ENCODE data around the gene CEP72.

CEP72 gene

DNA sequence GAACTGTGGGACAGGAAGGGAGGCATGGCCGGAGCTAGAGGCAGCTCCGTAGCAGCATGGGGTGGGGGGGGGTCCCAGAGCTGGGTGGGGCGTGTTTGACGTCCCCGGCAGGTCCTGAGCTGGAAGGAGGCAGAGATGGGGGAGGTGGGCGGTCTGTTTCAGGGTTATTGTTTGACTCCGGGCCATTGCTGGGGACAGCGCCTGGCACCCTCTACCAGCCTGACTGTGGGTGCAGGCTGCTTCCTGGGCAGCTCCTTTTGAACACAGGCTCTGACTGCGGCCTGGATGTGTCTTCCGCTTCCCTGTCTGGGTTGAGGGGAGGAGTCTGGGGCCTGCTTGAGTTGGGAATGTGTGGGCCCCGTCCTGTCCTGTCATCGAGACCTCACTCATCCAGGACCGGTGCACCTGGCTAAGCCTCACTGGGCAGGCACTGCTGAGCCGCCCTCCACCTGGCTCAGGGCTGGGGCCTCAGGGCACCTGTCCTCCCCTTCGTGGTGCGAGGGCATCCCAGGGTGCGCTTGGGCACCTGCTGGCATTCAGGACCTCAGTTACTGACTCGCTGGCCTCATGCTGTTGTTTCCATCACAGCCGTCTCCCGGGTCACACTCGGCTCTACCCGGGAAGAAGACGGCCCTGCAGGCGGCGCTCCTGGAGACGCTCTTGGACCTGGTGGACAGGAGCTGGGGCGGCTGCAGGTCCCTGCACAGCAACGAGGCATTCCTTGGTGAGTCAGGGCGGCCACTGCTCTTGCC lies 26.5 kb downstream of the CEP72 start:
- DNase-seq (ENCODE audit: low spot score) = no peak

DNA sequence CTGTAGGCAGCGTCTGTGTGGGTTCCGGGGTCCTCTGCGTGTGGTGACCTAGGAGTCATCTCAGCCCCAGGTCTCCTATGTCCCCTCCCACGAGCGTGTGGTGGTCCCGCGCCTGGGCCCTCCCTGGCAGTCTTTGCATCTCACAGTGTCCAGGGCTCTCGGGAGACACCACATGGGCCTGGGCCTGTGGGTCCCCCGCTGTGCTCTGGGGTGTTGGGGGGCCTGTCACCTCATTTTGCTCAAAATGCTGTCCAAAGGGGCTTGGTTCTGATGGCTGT lies 27.1 kb downstream of the CEP72 start:
- DNase-seq (ENCODE audit: low spot score) = no peak

DNA sequence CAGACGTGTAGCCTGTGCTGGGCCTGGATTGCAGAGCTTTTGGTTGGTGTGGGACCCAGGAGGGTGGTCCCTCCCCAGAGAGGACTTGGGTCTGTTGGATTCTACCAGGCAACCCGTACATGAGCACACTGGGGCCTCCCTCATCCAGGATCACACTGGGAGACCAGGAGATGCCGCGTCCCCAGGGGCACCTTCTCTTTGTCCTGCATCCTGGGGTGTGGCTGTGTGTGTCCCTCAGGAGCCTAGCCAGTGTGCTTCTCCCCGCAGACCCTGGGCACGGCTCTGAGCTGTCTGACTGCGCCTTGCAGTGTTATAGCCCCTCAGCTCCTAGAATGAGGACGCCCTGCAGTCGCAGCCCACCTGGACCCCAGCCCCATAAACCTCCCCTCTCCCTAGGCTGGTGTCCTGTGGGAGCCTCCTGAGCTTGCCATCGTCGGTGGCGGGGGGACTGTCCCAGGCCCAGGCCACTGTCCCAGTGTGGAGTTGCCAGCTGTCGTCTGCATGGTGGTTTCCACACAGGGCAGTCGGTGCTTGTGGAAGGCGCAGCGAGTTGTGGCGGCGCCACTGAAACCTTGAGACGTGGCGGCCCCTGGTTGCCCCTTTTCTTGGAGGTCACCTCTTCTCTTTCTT lies 27.6 kb downstream of the CEP72 start:
- no peak for DNase-seq (ENCODE audit: low spot score)

DNA sequence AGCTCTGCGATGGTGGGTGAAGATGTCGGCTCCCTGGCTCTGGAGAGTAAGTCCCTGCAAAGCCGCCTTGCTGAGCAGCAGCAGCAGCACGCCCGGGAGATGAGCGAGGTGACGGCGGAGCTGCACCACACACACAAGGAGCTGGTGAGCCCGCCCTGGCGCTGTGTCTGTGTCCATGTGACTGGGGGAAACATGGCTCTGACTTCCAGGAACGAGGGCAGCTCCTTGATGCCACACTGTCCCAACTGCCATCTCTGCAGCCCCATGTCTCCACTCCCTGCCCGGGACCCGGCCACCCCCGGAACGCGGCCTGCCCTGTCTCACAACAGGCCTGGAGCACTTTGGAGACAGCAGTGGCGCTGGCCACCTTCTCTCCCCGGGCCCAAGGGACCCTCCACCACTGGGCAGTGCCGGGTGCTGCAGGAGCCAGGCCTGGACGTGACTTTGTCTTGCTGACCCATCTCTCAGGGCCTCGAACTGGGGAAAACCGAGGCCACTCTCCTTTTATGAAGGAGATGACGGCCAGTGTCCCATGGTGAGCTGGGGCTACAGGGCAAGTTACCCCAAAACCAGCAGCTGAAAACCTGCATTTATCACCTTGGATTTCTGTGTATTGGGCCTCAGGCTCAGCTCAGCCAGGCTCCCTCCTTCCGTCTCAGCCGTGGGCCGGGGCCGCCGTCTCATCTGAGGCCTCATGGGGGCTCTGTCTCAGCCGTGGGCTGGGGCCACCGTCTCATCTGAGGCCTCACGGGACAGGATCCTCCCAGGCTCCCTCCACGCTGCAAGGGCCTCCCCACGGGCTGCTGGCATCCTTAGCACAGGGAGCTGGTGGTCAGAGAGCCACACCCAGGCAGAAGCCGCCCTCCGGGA lies 28.6 kb downstream of the CEP72 start:
- no peak for DNase-seq (ENCODE audit: low spot score)

DNA sequence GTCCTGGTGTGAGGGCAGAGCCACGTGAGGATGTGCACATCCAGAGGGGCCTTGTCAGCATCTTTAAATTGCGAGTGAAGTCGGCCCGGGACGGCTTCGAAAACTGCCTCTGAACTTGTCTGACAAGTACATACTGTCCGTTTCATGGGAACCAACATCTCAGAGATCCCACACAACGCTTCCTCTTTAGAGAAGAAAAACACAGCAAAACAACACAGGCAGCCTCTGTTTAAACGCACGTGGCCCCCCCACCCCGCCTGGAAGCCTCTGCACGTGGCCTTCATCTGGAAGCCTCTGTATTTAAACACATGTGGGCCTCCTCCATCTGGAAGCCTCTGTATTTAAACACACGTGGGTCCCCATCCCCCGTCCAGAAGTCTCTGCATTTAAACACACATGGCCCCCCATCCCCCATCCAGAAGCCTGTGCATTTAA lies 29.2 kb downstream of the CEP72 start:
- DNase-seq (ENCODE audit: low spot score) = no peak

DNA sequence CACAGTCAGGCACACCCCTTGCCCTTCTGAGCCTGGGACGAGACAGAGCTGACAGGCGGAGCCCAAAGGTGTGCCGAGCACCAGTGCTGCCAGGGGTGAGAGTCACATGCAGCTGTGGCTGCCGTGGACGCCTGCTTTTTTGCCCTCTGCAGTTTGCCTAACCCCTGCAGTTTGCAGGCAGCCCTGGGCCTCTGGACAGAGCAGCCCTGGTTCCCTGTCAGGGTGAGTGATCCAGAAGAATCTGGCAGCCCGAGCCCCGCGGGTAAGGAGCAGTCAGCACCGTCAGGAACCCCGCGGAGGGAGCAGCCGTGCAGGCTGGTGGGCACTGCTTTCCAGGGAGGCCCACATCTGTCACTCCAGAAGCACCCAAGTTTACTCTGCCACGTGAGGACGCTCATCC lies 30.3 kb downstream of the CEP72 start:
- no peak for DNase-seq (ENCODE audit: low spot score)

DNA sequence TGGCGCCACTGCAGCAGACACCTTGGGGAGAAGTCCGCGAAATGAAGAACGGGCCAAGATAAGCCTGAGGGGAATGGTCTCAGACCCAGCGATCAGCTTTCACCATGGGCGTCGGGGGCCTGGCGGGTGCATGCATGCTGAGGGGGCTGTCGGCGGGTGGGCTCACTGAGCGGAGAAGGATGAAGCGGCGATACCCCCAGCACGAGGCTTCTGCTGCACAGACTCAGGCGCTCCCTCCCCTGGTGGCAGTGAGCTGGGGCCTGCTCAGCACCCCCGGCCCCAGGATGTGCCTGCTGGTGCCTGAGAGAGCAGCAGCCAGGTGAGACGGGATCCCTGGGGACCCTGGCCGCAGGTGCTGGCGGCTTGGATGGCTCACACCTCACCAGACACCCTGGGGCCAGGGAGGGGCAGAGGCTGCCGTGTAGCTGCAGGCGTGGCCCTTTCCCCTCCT lies 31.2 kb downstream of the CEP72 start:
- no peak for DNase-seq (ENCODE audit: low spot score)

DNA sequence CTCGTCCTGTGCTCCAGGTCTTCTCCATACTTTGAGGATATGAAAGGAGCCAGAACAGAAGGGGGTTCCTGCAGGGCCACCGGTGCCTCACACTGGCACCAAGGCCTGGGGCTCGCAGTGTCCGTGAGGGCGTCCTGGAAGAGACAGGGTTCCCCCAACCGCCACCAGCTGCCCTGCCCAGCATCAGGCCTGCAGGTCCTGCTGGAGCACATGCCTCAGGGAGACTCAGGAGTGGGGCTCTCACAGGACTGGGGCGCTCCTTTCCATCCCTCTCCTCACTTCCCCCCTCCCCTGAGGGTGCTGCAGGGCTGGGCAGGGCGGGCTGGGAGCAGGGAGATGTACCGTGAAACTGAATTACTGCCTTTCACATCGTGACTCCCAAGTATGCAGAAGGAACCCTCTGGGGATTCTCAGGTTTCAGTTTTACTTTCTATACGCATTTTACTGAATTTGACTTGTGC lies 31.7 kb downstream of the CEP72 start:
- DNase-seq (ENCODE audit: low spot score) = no peak

DNA sequence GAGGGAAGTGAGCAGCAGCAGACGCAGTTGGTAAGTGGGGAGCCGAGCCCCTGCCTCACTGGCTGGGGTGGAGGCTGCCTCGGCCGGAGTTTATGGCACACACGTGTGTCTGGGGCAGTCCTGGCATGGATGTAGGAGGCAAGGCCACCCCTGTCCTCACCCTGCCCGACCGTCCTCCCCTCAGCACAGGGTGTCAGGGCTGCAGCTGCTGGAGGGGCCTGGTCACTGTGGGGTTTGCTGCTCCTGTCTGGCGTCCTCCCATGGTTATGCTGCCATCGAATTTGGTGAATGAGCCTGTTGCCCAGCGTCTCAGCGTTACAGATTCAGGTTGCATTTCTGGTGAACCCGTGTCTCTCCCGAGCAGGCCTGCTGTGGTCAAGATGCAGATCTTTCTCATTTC lies 32.4 kb downstream of the CEP72 start:
- no peak for DNase-seq (ENCODE audit: low spot score)

DNA sequence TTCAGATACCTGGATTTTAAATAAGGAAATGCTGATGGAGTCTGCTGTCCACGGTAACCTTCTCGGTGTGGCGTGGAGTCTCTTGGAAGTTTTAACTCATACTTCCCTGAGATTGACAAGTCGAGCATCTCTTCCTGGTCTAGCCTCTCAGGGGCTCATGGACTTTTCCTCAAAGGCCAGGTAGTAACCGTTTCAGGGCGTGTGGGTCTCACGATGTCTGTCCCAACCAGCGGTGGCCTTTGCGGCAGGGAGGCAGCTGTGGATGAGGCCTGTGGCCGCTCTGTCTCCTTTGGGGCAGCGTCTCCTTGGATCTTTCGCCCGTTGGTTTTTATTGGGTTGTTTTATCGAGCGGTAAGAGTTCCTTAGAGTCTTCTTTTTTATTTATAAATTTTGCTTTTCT lies 32.8 kb downstream of the CEP72 start:
- DNase-seq (ENCODE audit: low spot score) = no peak

DNA sequence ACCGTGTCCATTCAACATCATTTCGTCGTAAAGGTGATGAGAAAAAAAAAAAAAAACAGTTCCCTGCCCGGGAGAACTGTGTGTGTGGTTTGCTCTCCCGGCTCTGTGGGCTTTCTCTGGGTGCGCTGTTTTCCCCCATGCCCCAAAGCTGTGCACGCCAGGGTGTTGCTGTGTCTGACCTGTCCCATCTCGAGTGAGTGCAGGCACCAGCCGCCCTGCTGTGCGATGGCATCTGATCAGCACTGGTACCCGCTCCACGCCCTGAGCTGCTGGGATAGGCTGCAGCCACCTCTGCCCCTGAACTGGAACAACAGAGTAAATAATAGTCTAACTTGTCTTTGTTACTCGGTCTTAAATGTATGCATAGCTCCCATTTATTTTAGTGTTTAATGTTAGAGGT lies 33.3 kb downstream of the CEP72 start:
- no peak for DNase-seq (ENCODE audit: low spot score)

DNA sequence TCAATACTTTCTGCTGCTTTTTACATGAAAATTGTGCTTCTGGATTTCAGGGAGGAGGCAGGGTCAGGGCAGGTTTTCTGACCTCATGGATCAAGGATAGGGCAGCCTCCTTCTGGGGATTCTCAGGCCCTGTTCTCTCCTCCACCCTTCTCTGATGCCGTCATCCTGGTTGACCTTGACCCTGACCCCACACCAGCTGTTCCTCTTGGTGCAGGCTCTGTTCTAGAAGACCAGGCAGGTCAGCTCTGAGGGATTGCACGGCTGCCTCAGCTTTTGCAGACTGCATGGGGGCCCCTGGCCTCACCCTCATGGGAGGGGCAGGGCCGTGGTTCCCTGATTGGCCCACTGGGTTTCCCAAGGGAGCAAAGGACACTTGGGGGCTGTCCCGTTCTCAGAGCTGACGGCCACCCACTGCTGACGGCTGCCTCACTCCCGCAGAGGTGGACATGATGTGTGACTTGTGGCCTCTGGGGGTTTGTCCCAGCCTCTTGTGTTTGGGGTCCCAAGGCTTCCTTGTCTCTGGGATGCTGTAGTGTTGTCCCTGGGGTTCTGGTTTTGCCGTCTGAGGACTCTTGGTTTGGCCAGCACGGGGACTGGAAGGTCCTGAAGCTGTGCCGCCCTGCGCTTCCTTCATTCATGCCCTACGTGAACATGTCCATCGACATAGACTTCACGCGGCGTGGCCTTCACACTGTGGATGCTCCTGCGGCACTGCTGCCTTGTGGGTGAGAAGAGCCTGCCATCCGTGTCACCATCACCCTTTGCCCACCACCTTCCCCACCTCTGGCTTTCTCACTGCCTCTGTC lies 34.5 kb downstream of the CEP72 start:
- DNase-seq (ENCODE audit: low spot score) = no peak

DNA sequence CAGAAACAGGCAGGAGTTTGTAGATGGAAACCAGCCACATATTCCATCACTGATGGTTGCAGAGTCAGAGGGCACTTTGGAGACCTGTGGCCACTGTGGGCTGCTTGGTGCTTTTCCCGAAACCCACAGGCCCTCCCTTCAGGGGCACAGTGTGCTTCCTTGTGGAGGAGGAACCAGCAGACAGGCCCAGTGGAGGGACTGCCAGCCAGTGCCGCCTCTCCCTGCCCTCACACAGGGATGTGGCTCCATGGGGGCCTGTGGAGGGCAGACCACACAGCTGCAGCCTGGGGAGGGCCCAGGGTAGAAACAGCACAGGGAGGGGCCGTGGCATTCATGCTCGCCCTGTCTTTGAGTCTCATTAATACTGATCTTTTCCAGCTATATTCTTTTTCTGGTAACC lies 35.2 kb downstream of the CEP72 start:
- no peak for DNase-seq (ENCODE audit: low spot score)

DNA sequence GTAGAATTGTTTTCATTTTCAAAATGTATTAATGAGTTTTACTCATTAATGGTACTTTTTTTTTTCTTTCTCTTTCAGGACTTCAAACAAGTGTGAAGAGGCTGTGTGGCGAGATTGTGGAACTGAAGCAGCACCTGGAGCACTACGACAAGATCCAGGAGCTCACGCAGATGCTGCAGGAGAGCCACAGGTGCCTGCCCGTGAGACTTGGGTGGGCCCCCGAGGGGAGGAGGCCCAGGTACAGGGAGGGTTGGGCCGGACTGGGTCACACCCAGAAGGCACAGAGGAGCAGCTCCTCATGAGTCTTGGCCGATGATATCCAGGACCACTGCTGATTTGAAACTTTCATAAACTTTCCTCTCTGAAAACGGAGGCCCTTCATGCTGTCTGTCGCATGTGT lies 35.6 kb downstream of the CEP72 start:
- no peak for DNase-seq (ENCODE audit: low spot score)

DNA sequence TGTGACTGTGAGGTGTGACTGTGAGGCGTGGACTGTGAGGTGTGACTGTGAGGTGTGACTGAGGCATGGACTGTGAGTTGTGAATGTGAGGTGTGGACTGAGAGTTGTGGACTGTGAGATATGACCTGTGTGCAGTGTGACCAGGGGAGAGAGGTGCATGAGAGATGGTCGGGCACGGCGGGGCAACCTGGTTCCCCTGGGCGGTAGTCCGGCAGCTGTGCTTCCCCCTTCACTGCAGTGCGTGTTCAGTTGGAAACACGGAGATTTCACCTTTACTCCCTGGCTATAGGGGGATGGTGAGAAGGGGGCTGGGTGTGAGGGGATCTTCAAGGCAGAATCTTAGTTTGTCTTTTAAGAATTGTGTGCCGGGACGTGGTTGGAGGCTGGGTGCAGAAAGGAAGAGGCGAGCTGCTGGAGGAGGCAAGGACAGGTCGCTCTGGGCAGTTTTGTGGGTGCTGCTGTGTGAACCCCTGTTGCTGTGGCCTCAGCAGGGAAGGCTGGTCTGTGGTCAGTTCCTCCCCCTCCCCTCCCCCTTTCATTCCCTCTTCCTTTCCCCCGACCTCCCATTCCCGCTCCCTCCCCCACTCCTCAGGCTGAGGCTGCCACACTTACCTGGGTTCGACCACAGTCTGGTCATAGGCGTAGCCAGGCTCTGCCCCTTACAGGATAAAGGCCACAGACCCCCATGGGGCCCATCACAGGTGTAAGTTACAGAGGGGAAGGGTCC lies 39.3 kb downstream of the CEP72 start:
- no peak for DNase-seq (ENCODE audit: low spot score)

DNA sequence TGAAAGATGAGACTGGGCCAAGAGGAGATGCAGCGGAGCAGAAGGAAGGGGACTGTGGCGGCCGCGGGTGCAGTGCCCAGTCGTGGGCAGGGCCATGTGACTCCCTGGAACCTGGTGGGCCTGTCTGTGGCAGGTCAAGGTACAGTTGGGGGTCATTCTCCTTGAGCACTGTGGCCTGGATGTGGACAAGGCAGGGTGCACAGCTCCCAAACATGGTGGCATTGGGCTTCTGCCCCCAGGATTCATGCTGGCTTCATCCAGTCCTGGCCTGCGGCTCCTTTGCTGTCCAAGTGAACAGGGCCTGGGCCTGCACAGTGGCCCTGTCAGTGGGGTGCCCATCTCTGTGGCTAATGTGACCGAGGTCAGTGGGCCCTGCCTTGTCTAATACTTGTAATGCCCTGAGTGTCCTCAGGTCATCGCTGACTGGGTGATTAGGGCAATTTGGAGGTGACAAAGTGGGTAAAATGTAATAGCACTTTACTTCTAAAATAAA lies 39.9 kb downstream of the CEP72 start:
- DNase-seq (ENCODE audit: low spot score) = no peak

DNA sequence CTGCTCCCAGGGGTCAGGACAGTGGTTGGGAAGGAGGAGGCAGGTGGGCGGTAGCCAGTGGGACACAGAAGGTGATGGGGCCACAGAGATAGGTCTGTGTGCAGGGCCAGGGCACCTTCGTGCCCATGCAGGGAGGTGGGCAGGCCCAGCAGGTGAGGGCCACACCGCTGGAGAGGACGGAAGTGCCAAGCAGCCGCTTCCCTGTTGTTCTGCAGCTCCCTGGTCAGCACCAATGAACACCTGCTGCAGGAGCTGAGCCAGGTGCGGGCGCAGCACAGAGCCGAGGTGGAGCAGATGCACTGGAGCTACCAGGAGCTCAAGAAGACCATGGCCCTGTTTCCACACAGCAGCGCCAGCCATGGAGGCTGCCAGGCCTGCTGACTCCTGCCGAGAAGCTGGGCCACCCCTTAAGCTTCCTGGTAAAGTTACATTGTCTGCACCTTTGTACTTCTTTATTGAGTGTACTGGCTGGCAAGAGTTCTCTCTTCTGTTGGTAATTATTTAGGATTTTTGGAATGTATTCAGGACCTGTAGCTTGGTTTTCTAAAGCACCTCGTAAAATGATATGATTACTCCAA lies 40.7 kb downstream of the CEP72 start:
- no peak for DNase-seq (ENCODE audit: low spot score)

DNA sequence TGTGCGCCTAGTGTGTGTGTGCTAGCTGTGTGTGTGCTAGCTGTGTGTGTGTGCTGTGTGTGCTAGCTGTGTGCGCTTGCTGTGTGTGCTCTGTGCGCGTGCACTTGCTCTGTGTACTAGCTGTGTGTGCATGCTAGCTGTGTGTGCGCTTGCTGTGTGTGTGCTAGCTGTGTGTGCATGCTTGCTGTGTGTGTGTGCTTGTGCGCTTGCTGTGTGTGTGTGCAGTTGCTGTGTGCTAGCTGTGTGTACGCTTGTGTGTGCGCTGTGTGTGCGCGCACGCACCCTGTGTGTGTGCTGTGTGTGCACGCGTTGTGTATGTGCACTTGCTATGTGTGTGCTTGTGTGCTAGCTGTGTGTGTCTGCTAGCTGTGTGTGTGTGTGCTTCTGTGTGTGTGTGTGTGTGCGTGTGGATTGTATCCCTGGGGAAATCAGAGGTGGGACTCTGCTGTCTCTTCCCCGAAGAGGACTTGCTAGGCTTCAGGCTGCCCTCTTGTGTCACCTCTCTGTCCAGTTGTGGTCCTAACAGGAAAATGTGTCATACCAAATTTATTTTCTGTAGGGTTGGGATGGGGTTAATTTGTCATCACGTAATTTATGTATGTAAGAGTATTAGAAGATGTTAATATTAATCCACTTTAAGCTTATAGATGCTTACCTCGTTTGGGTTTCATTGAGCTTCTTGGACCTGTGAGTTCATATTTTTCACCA lies 42.1 kb downstream of the CEP72 start:
- DNase-seq (ENCODE audit: low spot score) = no peak

DNA sequence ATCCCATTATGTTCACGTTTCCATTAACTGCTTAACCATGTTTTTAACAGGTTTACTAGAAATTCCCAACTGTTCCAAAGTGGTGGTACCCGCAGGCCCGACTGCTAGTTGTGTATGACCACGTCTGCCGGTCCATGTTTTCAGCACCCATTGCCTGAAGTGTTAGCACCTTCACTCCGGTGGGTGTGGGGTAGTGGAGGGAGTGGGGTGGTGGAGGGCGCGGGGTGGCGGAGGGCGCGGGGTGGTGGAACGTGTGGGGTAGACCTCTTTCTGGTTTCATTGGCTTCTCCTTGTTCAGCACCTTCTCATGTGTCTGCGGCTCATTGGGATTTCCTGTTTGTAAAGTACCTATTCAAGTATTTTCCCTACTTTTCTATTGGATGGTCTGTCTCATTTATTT lies 43.3 kb downstream of the CEP72 start:
- no peak for DNase-seq (ENCODE audit: low spot score)

DNA sequence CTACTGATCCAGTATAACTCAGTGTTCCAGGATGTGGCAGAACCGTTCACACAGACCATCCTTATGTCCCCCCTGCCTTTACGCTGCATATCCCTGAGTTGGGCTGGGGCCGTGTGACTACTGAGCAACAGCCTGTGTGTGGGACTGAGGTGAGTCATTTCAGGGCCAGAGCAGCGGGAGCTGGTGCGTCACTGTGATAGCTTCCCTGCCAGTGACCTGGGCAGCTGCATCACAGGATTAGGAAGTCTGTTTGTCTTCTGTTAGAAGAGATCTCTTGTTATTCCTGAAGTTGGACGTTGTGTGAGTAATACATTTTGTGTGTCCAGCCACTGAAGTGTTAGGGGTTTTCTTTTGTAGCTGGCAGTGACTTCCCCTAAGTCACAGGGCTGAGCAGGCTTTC lies 45.4 kb downstream of the CEP72 start:
- no peak for DNase-seq (ENCODE audit: low spot score)

Measured in NAMALWA (cell line).